GM12878 (cell line): ENCODE measurements around the gene DNAH17. TPM values are rescaled to one million over a fixed set of nuclear protein-coding genes. Genes with fewer than 3 reads are reported as not detected.

ENCODE experiments used
- ATAC-seq: fragments of 200-7000 bp; cut with Tn5 transposase; 3 replicates; pipeline ENCODE4 v1.9.1; 2020; ENCODE audit warnings: mild to moderate bottlenecking, moderate library complexity
- BruUV-seq: library from RNA; stranded (reverse); fragments of 400-500 nt; replicated peaks from 2 replicates; lab custom pipeline; 2021; lab: Mats Ljungman, UMichigan
- CTCF ChIA-PET: fragments of 300-600 bp; sonication (Branson Sonifier 250); formaldehyde crosslinking; extraction: SDS; loops from one replicate; lab custom pipeline; 2021; ENCODE audit warnings: inconsistent platforms; lab: Yijun Ruan, JAX
- POLR2A ChIA-PET: fragments of 350-600 bp; formaldehyde crosslinking; extraction: SDS; loops from one replicate; lab custom pipeline; 2021; ENCODE audit warnings: inconsistent platforms; lab: Charles Lee
- RAD21 ChIA-PET: fragments of 300-600 bp; sonication (Branson Sonifier 250); formaldehyde crosslinking; loops from one replicate; lab custom pipeline; 2023; ENCODE audit warnings: antibody characterized with exemption; ENCODE audit not compliant: unreplicated experiment; lab: Charles Lee
- SMC1A ChIA-PET: fragments of 300-600 bp; sonication (Branson Sonifier 250); formaldehyde crosslinking; loops from one replicate; lab custom pipeline; 2023; ENCODE audit not compliant: unreplicated experiment, uncharacterized antibody; lab: Charles Lee
- DNase-seq: peaks from one replicate; pipeline ENCODE4 v3.0.0-alpha.2; 2011; ENCODE audit warnings: low read depth, low spot score
- FAIRE-seq: peaks from 3 replicates; lab custom pipeline; 2011; peaks lifted over from hg19 to GRCh38; lab: Jason Lieb, UNC
- H2AFZ ChIP-seq: 2 replicates; pipeline ENCODE4 v1.6.0; 2011; ENCODE audit warnings: low read depth, low read length, control low read depth; ENCODE audit not compliant: control insufficient read depth
- H3K27ac ChIP-seq: 2 replicates; pipeline ENCODE4 v1.5.1; 2011; ENCODE audit warnings: control low read depth; ENCODE audit not compliant: control insufficient read depth, insufficient read depth
- H3K27me3 ChIP-seq, 2 experiments: replicated peaks in 1 of 2; 2 replicates each; pipeline versions ENCODE4 v1.6.0 to v1.6.1; 2011; ENCODE audit warnings: low read length in 1 of 2; ENCODE audit not compliant: control insufficient read depth in 2 of 2, insufficient read depth in 2 of 2
- H3K36me3 ChIP-seq, 2 experiments: 2 replicates each; pipeline ENCODE4 v1.5.1; 2011; ENCODE audit warnings: low read length in 1 of 2; ENCODE audit not compliant: control insufficient read depth in 2 of 2, insufficient read depth in 2 of 2
- H3K4me1 ChIP-seq: 2 replicates; pipeline ENCODE4 v1.6.1; 2011; ENCODE audit warnings: mild to moderate bottlenecking, low read length, moderate library complexity, mixed read lengths; ENCODE audit not compliant: control insufficient read depth, insufficient read depth
- H3K4me2 ChIP-seq: 2 replicates; pipeline ENCODE4 v1.6.0; 2011; ENCODE audit warnings: control low read depth; ENCODE audit not compliant: control insufficient read depth, insufficient read depth
- H3K4me3 ChIP-seq: fragments of 200-600 bp; sonication (generic); 2 replicates; pipeline ENCODE4 v1.5.1; 2016
- H3K79me2 ChIP-seq: 2 replicates; pipeline ENCODE4 v1.6.0; 2011; ENCODE audit warnings: low read length; ENCODE audit not compliant: control insufficient read depth, insufficient read depth
- H3K9ac ChIP-seq: 2 replicates; pipeline ENCODE4 v1.8.0; 2011; ENCODE audit warnings: low read length, control low read depth, mixed read lengths; ENCODE audit not compliant: control insufficient read depth, insufficient read depth
- H3K9me3 ChIP-seq: replicated peaks from 3 replicates; pipeline ENCODE4 v1.5.1; 2011; ENCODE audit warnings: mild to moderate bottlenecking, low read length; ENCODE audit not compliant: control insufficient read depth, insufficient read depth
- H4K20me1 ChIP-seq: 2 replicates; pipeline ENCODE4 v1.6.0; 2011; ENCODE audit not compliant: control insufficient read depth, insufficient read depth
- JUND ChIP-seq: IDR thresholded peaks from 2 replicates; pipeline ENCODE4 v1.6.1; 2012; ENCODE audit warnings: low read depth, mild to moderate bottlenecking, low read length, improper control_type of control experiment, moderate library complexity
- SIN3A ChIP-seq: IDR thresholded peaks from 2 replicates; pipeline ENCODE4 v1.6.1; 2012; ENCODE audit warnings: low read depth, low read length, improper control_type of control experiment
- SREBF1 ChIP-seq: IDR thresholded peaks from 2 replicates; pipeline ENCODE4 v1.6.1; 2012; ENCODE audit warnings: mild to moderate bottlenecking, low read length
- SUZ12 ChIP-seq: fragments of 200-600 bp; sonication (generic); IDR thresholded peaks from one replicate; pipeline ENCODE4 v1.6.1; 2018; ENCODE audit warnings: antibody characterized with exemption, mild to moderate bottlenecking; ENCODE audit not compliant: unreplicated experiment
- USF1 ChIP-seq: IDR thresholded peaks from 2 replicates; pipeline ENCODE4 v1.6.1; 2011; ENCODE audit warnings: borderline replicate concordance, low read depth, mild to moderate bottlenecking, moderate library complexity, mixed read lengths, low read length; ENCODE audit not compliant: insufficient read depth; ENCODE audit errors: extremely low read length
- WGBS: methylation state at CpG from one replicate; pipeline ENCODE4 v1.1.6; 2016; ENCODE audit warnings: low lambda C conversion rate; ENCODE audit not compliant: insufficient replicate concordance, insufficient coverage; ENCODE audit errors: missing lambda C conversion rate; 5-methylcytosine and 5-hydroxymethylcytosine counted together
- in situ Hi-C: fragments of 300-500 bp; cut with MboI; formaldehyde crosslinking; loops from 9 replicates; pipeline ENCODE4 v1.14.3; 2018; ENCODE audit warnings: mixed read lengths
- intact Hi-C: fragments of 100-400 bp; cut with micrococcal nuclease; formaldehyde crosslinking; loops from one replicate; pipeline ENCODE4 v1.14.2; 2022; ENCODE audit not compliant: unreplicated experiment
- polyA plus RNA-seq, 11 experiments: library from polyadenylated mRNA; depleted of rRNA in 4 of 11; unstranded in 6 of 11; stranded (reverse) in 5 of 11; fragments of >200 nt; fragmentation: Nextera tagmentation in 4 of 11; fragmentation: Illumina TruSeq in 1 of 11; extraction: Ambion mirVana in 4 of 11; extraction: Trizol in 1 of 11; gene quantifications; 1 replicate in 1 of 11; 2 replicates in 10 of 11; pipeline versions ENCODE4 v1.2.1 to v1.2.3, GENCODE V29; 2011 to 2016; ENCODE audit warnings: inconsistent platforms in 2 of 11, missing spikeins in 2 of 11, low read depth in 1 of 11
- total RNA-seq, 4 experiments: library from RNA; depleted of rRNA in 3 of 4; stranded (reverse); fragments of >200 nt in 3 of 4; fragmentation: Illumina TruSeq in 1 of 4; extraction: Trizol in 1 of 4; gene quantifications; 2 replicates each; pipeline versions ENCODE4 v1.2.1 to v1.2.3, GENCODE V29; 2013 to 2021
- TF ChIP-seq, protein P1 (sequence below): fragments of 450-650 bp; formaldehyde crosslinking; IDR thresholded peaks from 2 replicates; pipeline ENCODE4 v1.4.0; 2020; ENCODE audit warnings: mild to moderate bottlenecking, moderate library complexity
- TF ChIP-seq, protein P2 (sequence below): fragments of 450-650 bp; formaldehyde crosslinking; IDR thresholded peaks from 2 replicates; pipeline ENCODE4 v1.5.0; 2022; ENCODE audit warnings: mild to moderate bottlenecking, missing genetic modification characterization

DNAH17 gene
- total and polyA plus RNA-seq, 10 of the 15 experiments (the other 5 are each of a cell fraction or from before 2014, with no cell fraction given), result 0.16 to 2.9 (median 0.56) TPM

DNA sequence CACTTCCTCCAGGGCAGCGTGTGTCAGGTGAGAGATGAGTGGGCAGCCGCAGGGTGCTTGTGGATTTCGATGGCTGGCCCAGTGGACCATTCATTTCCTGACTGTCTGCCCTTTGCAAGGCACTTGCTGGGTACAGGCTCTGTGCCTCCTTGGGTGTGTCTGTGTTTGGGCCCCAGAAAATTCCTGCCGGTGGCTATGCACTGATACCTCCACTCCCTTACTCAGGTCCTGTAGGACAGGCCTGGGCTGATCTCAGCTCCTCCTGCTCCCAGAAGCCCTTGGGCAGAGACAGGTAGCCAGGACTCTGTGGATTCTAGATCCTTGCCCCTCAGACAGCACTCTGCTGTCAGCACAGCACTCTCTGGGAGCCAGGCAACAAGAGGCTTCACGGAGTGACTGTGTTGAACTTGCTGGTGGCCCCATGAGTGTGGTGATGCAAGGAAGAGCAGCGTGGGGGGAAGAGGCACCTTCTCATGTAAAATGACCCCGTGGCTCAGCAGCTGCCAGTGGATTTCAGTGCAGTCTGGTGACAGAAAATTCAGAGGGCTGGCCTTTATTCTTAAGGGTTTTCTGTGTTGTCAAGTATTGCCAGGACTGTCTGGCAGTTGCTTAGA is 169.7 kb downstream of the DNAH17 start:
- Histone ChIP-seq H4K20me1 (no peaks in the 10 kb centered on the region; the same call in 1 of the 2 replicates), H3K27me3 (no peaks in the 10 kb centered on the region), H2AFZ (no peak overlapping the region), H3K36me3 (peaks cover 35 to 37% of the 10 kb centered on the region in 2 experiments), H3K9me3 (no peaks in the 10 kb centered on the region), H3K9ac (no peak overlapping the region), H3K27ac (no peak overlapping the region), H3K79me2 (peaks cover 4% of the 10 kb centered on the region), H3K4me2 (no peak overlapping the region), H3K4me1 (no peaks in the 10 kb centered on the region), H3K4me3 (no peak overlapping the region)
- ChIA-PET RAD21 (no interaction called here), CTCF (no interaction called here), SMC1A (no interaction called here), POLR2A (no interaction called here)
- FAIRE-seq (no peak), ATAC-seq (no peak), DNase-seq (no peak)
- 16% methylated on average over 7 of the region's 7 CpGs for WGBS
- intact Hi-C loops, result no loop called here
- in situ Hi-C loops, result no loop called here
- TF ChIP-seq, protein P1, sequence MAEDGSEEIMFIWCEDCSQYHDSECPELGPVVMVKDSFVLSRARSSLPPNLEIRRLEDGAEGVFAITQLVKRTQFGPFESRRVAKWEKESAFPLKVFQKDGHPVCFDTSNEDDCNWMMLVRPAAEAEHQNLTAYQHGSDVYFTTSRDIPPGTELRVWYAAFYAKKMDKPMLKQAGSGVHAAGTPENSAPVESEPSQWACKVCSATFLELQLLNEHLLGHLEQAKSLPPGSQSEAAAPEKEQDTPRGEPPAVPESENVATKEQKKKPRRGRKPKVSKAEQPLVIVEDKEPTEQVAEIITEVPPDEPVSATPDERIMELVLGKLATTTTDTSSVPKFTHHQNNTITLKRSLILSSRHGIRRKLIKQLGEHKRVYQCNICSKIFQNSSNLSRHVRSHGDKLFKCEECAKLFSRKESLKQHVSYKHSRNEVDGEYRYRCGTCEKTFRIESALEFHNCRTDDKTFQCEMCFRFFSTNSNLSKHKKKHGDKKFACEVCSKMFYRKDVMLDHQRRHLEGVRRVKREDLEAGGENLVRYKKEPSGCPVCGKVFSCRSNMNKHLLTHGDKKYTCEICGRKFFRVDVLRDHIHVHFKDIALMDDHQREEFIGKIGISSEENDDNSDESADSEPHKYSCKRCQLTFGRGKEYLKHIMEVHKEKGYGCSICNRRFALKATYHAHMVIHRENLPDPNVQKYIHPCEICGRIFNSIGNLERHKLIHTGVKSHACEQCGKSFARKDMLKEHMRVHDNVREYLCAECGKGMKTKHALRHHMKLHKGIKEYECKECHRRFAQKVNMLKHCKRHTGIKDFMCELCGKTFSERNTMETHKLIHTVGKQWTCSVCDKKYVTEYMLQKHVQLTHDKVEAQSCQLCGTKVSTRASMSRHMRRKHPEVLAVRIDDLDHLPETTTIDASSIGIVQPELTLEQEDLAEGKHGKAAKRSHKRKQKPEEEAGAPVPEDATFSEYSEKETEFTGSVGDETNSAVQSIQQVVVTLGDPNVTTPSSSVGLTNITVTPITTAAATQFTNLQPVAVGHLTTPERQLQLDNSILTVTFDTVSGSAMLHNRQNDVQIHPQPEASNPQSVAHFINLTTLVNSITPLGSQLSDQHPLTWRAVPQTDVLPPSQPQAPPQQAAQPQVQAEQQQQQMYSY, result no peak
- TF ChIP-seq, protein P2, sequence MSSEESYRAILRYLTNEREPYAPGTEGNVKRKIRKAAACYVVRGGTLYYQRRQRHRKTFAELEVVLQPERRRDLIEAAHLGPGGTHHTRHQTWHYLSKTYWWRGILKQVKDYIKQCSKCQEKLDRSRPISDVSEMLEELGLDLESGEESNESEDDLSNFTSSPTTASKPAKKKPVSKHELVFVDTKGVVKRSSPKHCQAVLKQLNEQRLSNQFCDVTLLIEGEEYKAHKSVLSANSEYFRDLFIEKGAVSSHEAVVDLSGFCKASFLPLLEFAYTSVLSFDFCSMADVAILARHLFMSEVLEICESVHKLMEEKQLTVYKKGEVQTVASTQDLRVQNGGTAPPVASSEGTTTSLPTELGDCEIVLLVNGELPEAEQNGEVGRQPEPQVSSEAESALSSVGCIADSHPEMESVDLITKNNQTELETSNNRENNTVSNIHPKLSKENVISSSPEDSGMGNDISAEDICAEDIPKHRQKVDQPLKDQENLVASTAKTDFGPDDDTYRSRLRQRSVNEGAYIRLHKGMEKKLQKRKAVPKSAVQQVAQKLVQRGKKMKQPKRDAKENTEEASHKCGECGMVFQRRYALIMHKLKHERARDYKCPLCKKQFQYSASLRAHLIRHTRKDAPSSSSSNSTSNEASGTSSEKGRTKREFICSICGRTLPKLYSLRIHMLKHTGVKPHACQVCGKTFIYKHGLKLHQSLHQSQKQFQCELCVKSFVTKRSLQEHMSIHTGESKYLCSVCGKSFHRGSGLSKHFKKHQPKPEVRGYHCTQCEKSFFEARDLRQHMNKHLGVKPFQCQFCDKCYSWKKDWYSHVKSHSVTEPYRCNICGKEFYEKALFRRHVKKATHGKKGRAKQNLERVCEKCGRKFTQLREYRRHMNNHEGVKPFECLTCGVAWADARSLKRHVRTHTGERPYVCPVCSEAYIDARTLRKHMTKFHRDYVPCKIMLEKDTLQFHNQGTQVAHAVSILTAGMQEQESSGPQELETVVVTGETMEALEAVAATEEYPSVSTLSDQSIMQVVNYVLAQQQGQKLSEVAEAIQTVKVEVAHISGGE (CRISPR knock-in tag), result no peak
- TF ChIP-seq SREBF1, result no peak
- TF ChIP-seq USF1, result no peak
- no peak for TF ChIP-seq SIN3A
- TF ChIP-seq JUND, result no peak
- TF ChIP-seq SUZ12, result no peak
- no TSS peak for BruUV-seq
